ENCODE results near the gene GDAP1L1.
A peak's percentile ranks its signal among the peaks of the same experiment; 100 is the strongest.

GDAP1L1 gene

GRCh38 chr20:44247131-44247571, at the start of gene GDAP1L1:
TSS of gene GDAP1L1 (plus strand) at chr20:44247308. CDS start at chr20:44247335, 27 bp downstream.
- no peak for DNase-seq (ENCODE audit: low read depth in 2 of 2)

- no peak for DNase-seq (ENCODE audit: low read depth in 2 of 2)
Measured at GRCh38 chr20:44198872-44199271, 48.2 kb upstream of the GDAP1L1 start.

- no peak for DNase-seq (ENCODE audit: low read depth in 2 of 2)
Measured at GRCh38 chr20:44199877-44200276, 47.2 kb upstream of the GDAP1L1 start.

- DNase-seq (ENCODE audit: low read depth in 2 of 2): no peak
Measured at GRCh38 chr20:44200371-44200770, 46.7 kb upstream of the GDAP1L1 start.

GRCh38 chr20:44200983-44201382, 46.1 kb upstream of the GDAP1L1 start:
- no peak for DNase-seq (ENCODE audit: low read depth in 2 of 2)

- no peak for DNase-seq (ENCODE audit: low read depth in 2 of 2)
Measured at GRCh38 chr20:44203161-44203560, 43.9 kb upstream of the GDAP1L1 start.

- no peak for DNase-seq (ENCODE audit: low read depth in 2 of 2)
Measured at GRCh38 chr20:44204156-44204831, 42.8 kb upstream of the GDAP1L1 start.

- no peak for DNase-seq (ENCODE audit: low read depth in 2 of 2)
Measured at GRCh38 chr20:44204832-44205215, 42.3 kb upstream of the GDAP1L1 start.

GRCh38 chr20:44206132-44206531, 41.0 kb upstream of the GDAP1L1 start:
- no peak for DNase-seq (ENCODE audit: low read depth in 2 of 2)

- DNase-seq (ENCODE audit: low read depth in 2 of 2): no peak
Measured at GRCh38 chr20:44207126-44207723, 39.9 kb upstream of the GDAP1L1 start.

- DNase-seq (ENCODE audit: low read depth in 2 of 2): no peak
Measured at GRCh38 chr20:44208165-44208564, 38.9 kb upstream of the GDAP1L1 start.

GRCh38 chr20:44208770-44209169, 38.3 kb upstream of the GDAP1L1 start:
- DNase-seq (ENCODE audit: low read depth in 2 of 2): no peak

- DNase-seq (ENCODE audit: low read depth in 2 of 2): no peak
Measured at GRCh38 chr20:44209686-44210405, 37.3 kb upstream of the GDAP1L1 start.

GRCh38 chr20:44210406-44211176, 36.5 kb upstream of the GDAP1L1 start, which contains the start of gene OSER1:
TSS of gene OSER1 (minus strand) at chr20:44210771. CDS start at chr20:44206957, 3,814 bp downstream.
- peak; percentile 95 to 96 for DNase-seq (ENCODE audit: low read depth in 2 of 2)

- DNase-seq (ENCODE audit: low read depth in 2 of 2): no peak
Measured at GRCh38 chr20:44211177-44212039, 35.7 kb upstream of the GDAP1L1 start.

GRCh38 chr20:44212792-44213191, 34.3 kb upstream of the GDAP1L1 start:
- no peak for DNase-seq (ENCODE audit: low read depth in 2 of 2)

GRCh38 chr20:44215125-44215524, 32.0 kb upstream of the GDAP1L1 start:
- DNase-seq (ENCODE audit: low read depth in 2 of 2): peak; percentile 38 to 51

- DNase-seq (ENCODE audit: low read depth in 2 of 2): peak; percentile 33 to 50
Measured at GRCh38 chr20:44217342-44218092, 29.6 kb upstream of the GDAP1L1 start.

- DNase-seq (ENCODE audit: low read depth in 2 of 2): peak in 1 of 2 donors; percentile 4
Measured at GRCh38 chr20:44218446-44218845, 28.7 kb upstream of the GDAP1L1 start.

GRCh38 chr20:44219170-44219730, 27.9 kb upstream of the GDAP1L1 start:
- no peak for DNase-seq (ENCODE audit: low read depth in 2 of 2)
